Measurements from ENCODE around the gene CACNG7.

CACNG7 gene

DNA sequence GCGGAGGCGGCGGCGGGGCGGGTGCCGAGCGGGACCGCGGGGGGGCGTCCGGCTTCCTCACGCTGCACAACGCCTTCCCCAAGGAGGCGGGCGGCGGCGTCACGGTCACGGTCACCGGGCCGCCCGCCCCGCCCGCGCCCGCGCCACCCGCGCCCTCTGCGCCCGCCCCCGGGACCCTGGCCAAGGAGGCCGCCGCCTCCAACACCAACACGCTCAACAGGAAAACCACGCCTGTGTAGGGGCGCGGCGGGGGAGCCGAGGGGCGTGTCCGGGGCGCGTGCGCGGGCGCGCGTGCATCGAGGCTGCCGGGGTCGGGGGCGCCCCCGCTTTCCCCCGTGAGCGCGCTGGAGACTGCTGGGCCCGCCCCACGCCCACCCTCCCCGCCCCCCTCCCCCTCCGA, 73.5 kb downstream of the CACNG7 start:
- DNase-seq (ENCODE audit: low read depth, low spot score): no peak

GRCh38 chr19:53983457-53984289, 74.6 kb downstream of the CACNG7 start:
- DNase-seq (ENCODE audit: low read depth, low spot score): no peak

DNA sequence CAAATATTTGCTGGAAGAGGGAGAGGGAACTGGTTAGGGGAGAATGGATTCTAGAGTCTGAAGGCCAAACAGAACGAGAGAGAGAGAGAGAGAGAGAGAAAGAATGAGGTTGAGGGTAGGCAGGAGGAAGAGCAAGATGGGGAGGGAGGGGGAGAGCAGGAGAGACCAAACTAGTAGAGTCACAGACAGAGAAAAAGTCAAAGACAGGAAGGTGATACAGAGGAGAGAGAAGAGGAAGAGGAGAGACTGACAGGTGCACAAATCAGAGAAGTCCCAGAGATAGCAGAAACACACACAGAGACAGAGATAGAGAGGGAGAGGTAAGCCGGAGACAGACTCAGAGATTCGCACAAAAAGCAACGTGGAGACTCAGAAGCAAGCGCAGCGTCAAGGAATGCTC, 76.8 kb downstream of the CACNG7 start:
- DNase-seq (ENCODE audit: low read depth, low spot score): no peak

GRCh38 chr19:53988981-53989380, 79.9 kb downstream of the CACNG7 start:
- DNase-seq (ENCODE audit: low read depth, low spot score): no peak

DNA sequence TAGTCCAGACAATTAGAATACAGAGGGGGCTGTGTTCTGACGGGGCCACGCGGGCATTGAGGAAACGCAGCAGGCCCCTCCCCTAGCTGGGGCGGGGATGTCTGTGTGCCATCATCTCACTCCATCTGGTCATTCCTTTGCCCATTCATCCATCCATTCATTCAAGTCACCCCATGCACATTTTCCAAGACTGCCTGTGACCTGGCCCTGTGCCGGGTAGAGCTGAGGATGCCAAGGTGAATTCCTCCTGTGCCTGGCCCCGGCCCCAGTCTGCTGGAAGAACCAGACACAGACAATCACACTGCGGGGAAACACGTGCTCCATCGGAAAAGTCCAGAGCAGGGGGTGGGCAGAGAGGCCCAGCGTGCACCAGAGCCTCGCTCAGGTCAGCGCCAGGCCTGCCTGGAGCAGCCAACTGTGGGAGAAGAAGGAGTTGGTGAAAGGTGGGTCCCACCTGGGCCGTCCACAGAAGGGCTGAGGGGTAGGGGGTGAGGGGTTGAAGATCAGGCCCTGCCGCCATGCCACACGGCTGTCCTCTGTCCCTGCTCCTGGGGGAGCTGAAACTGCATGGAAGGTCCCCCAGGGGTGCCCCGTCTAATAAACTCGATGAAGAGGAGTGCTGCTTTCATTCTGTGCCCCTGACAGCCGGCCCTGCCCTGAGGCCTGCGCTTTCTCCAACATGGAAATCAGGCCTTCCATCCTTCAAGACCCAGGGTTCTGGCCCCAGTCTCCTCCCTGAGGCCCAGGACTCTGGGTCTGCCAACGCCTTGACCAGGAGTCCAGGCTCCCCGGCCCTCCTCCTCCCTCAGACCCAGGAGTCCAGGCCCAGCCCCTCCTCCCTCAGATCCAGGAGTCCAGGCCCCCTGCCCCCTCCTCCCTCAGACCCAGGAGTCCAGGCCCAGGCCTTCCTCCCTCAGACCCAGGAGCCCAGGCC, 80.8 kb downstream of the CACNG7 start:
- DNase-seq (ENCODE audit: low read depth, low spot score): no peak

GRCh38 chr19:53991224-53992113, 82.4 kb downstream of the CACNG7 start, which contains the start of gene CACNG6:
Gene CACNG6 (plus strand): TSS chr19:53991637. CDS start chr19:53992878, 1,241 bp downstream.
- DNase-seq (ENCODE audit: low read depth, low spot score): peak; percentile 55

DNA sequence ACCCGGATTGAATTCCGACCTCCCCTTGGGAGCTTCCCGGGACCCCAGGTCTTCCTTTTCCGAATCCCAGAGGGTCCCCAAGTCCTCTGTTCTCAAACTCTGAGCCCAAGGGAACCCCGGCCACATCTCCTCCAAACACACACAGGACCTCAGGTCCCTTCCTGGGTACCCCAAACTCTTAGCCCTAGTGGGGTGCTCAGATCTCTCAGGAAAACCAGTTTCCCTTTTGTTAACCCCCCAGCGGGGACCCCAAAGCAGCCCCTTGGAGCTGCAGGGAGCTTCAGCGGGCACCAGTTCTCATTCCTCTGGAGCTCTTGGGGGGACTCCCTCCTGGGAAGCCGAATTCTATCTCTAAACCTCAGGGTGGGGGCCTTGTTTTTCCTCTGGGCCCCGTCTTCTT, 83.1 kb downstream of the CACNG7 start:
- no peak for DNase-seq (ENCODE audit: low read depth, low spot score)

- no peak for DNase-seq (ENCODE audit: low read depth, low spot score)
These were observed 83.7 kb downstream of the CACNG7 start for GRCh38 chr19:53992815-53993214.

DNA sequence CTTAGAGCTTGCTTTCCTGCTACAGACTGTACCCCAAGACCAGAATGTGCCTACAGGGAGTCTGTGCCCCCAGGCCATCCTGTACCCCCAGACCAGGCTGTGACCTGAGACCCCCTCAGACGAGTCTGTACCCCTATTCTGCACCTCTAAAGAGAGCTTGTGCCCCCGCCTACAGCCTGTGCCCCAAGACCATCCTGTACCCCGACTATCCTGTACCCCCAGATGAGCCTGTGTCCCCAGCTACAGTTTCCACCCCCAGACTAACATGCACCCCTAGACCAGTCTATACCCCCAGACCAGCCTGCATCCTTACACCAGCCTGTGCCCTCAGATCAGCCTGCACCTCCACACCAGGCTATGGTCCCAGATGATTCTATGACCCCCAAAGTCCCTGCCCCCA, 84.4 kb downstream of the CACNG7 start:
- no peak for DNase-seq (ENCODE audit: low read depth, low spot score)
